Suppressor macrophage (primary cell): ENCODE data around the gene PLCB3.

Experiments
- DNase-seq, 4 experiments: peaks; one replicate each; pipeline ENCODE4 v3.0.0-alpha.2; 2020 to 2022

Gene PLCB3

GRCh38 chr11:64222651-64223000, 28.7 kb upstream of the PLCB3 start:
- DNase-seq: no peak

GRCh38 chr11:64223001-64223651, 28.2 kb upstream of the PLCB3 start:
- no peak for DNase-seq

GRCh38 chr11:64224151-64224890, 27.0 kb upstream of the PLCB3 start:
- peak in 1 of 4 experiments; percentile 31 for DNase-seq

- DNase-seq: peak; percentile 44 to 68 (median 58)
Observed at GRCh38 chr11:64224891-64225607, 26.3 kb upstream of the PLCB3 start.

- peak; percentile 93 to 97 (median 94) for DNase-seq
Observed at GRCh38 chr11:64225608-64226506, 25.5 kb upstream of the PLCB3 start, which contains the start of the genes NUDT22 and TRPT1. Gene NUDT22 (plus strand): TSS chr11:64226274. CDS start chr11:64226653, 379 bp downstream. Gene TRPT1 (minus strand): TSS chr11:64226186. CDS start chr11:64225860, 326 bp downstream.

- DNase-seq: peak; percentile 79 to 92 (median 89)
Observed at GRCh38 chr11:64226507-64227051, 24.8 kb upstream of the PLCB3 start.

GRCh38 chr11:64227405-64227956, 23.8 kb upstream of the PLCB3 start:
- no peak for DNase-seq

- DNase-seq: no peak
Observed at GRCh38 chr11:64229090-64229743, 22.1 kb upstream of the PLCB3 start.

GRCh38 chr11:64229744-64230170, 21.6 kb upstream of the PLCB3 start:
- no peak for DNase-seq

- DNase-seq: peak; percentile 71 to 90 (median 86)
Observed at GRCh38 chr11:64230171-64230984, 21.0 kb upstream of the PLCB3 start, which contains the start of gene DNAJC4. Gene DNAJC4 (plus strand): TSS chr11:64230548. CDS start chr11:64230855, 307 bp downstream.

GRCh38 chr11:64230985-64231365, 20.4 kb upstream of the PLCB3 start:
- no peak for DNase-seq

- DNase-seq: no peak
Observed at GRCh38 chr11:64231546-64231945, 19.8 kb upstream of the PLCB3 start.

GRCh38 chr11:64232182-64232966, 19.0 kb upstream of the PLCB3 start:
- no peak for DNase-seq

GRCh38 chr11:64232967-64233315, 18.4 kb upstream of the PLCB3 start:
- no peak for DNase-seq

GRCh38 chr11:64233913-64234586, 17.3 kb upstream of the PLCB3 start, which contains the start of gene VEGFB:
Gene VEGFB (plus strand): TSS chr11:64234584. CDS start chr11:64234834, 250 bp downstream.
- peak; percentile 63 to 89 (median 76) for DNase-seq

- DNase-seq: peak; percentile 46 to 81 (median 64)
Observed at GRCh38 chr11:64234647-64235379, 16.5 kb upstream of the PLCB3 start.

GRCh38 chr11:64235437-64236161, 15.7 kb upstream of the PLCB3 start:
- no peak for DNase-seq
